GM12891 (cell line): ENCODE results near the gene ARID4A.

Experiments used
- DNase-seq: peaks from one replicate; pipeline ENCODE4 v3.0.0; 2011; ENCODE audit warnings: low spot score; ENCODE audit not compliant: insufficient read length
- FAIRE-seq: peaks from 2 replicates; lab custom pipeline; 2011; peaks lifted over from hg19 to GRCh38; lab: Jason Lieb, UNC
- PAX5 ChIP-seq: IDR thresholded peaks from 2 replicates; pipeline ENCODE4 v1.6.1; 2011; ENCODE audit warnings: low read length, moderate library complexity, mild to moderate bottlenecking; ENCODE audit not compliant: insufficient read depth, severe bottlenecking
- POLR2A ChIP-seq: IDR thresholded peaks from 2 replicates; pipeline ENCODE4 v1.6.1; 2011; ENCODE audit warnings: low read depth, low read length, control low read depth
- POLR2AphosphoS5 ChIP-seq: IDR thresholded peaks from 2 replicates; pipeline ENCODE4 v1.6.1; 2011; ENCODE audit warnings: low read depth, low read length, control low read depth
- POU2F2 ChIP-seq: IDR thresholded peaks from 2 replicates; pipeline ENCODE4 v1.6.1; 2011; ENCODE audit warnings: low read depth, mild to moderate bottlenecking, control low read depth, low read length, moderate library complexity
- SPI1 ChIP-seq: IDR thresholded peaks from 2 replicates; pipeline ENCODE4 v1.6.1; 2011; ENCODE audit warnings: low read depth, low read length, control low read depth
- TAF1 ChIP-seq: IDR thresholded peaks from 2 replicates; pipeline ENCODE4 v1.6.1; 2011; ENCODE audit warnings: low read depth, low read length, control low read depth

ARID4A gene

DNA sequence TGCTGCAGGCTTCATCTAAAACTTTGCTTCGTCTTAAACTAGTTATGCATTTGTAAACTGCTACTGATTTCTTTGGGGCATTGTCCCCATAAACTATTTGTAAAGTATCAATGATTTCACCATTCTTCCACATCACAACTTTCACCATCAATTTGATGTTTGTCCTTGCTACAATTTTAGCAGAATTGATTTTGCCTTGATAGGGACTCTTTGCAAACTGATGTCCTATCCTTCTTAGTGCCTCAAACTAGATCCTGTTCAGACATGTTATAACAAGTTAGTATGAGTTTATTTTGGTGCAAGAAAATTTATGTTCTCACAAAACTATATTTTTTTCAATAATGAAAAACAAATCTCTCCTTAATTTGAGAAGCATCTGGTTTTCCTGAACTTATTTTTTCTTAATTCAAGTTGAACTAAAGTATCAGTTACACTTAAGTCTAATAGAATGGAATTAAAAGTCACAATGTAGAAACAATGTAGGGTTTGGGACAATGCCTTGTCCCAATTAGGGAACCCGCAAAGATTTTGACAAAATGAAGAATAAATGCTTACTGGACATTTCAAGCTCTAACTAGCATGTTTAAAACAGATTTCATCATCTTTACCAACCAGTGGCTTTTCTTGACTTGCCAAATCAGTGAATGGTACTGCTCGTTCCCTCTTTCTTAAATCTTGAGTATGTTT lies 10.1 kb upstream of the ARID4A start:
- FAIRE-seq (no peak), DNase-seq (no peak)
- TF ChIP-seq POLR2A = no peak
- TF ChIP-seq TAF1 = no peak
- TF ChIP-seq PAX5 = no peak
- TF ChIP-seq POLR2AphosphoS5 = no peak
- TF ChIP-seq SPI1 = no peak
- no peak for TF ChIP-seq POU2F2

DNA sequence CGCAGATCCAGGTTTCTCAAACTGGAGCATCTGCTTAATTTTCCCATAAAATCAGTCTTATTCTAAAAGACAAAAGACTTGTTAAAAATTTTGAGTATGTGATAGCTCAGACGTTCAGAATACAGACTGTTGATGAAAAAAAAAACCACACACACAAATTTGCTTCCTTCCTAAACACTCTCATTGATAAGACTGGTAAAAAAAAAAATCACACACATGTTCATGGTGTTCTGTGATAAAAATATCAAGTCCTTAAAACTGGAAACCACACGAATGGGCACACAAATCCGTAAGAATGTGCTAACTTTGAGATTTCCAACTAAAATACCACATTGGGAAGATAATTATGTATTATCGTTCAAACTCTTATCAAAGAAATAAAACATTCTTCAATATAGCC lies 6.7 kb upstream of the ARID4A start:
- DNase-seq = no peak
- FAIRE-seq = no peak

GRCh38 chr14:58292187-58292586 lies 6.2 kb upstream of the ARID4A start:
- no peak for TF ChIP-seq POLR2AphosphoS5
- TF ChIP-seq SPI1 = no peak
- DNase-seq (no peak), FAIRE-seq (no peak)

More for the DNA sequence above, 6.7 kb upstream of the ARID4A start:
- TF ChIP-seq PAX5 (no peak), POU2F2 (no peak), POLR2A (no peak), TAF1 (no peak), POLR2AphosphoS5 (no peak), SPI1 (no peak)

- no peak for DNase-seq
- TF ChIP-seq POLR2AphosphoS5 (0 out of 2 replicates have a peak, but pooled peaks have one; percentile 11), TAF1 (no peak)
- no peak for FAIRE-seq
These were observed 4.2 kb upstream of the ARID4A start for GRCh38 chr14:58294201-58294600.

DNA sequence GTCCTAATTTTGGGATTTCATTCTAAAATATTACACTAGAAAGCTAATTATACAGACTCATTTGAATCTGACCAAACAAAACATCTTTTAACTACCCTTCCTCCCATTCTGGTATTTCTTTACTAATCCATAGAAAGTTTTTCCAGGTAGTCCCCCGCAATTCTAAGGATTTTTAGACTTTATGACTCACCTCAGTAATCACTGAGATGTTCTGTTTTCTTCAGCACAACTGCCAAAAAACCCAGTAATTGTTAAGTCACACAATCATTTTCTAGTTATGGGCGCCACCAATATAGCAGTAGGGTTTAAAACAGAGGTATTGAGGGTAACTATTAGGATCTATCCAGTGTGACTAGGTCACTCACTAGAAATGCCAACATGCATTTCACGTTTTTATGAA lies 1.6 kb upstream of the ARID4A start:
- no peak for FAIRE-seq
- TF ChIP-seq PAX5 (no peak), POLR2AphosphoS5 (no peak), TAF1 (no peak), SPI1 (no peak), POU2F2 (no peak), POLR2A (no peak)
- no peak for DNase-seq

GRCh38 chr14:58297412-58297761 lies 968 bp upstream of the ARID4A start:
- TF ChIP-seq PAX5 (no peak), POU2F2 (no peak), TAF1 (no peak), POLR2A (no peak), POLR2AphosphoS5 (no peak), SPI1 (no peak)
- DNase-seq (no peak), FAIRE-seq (no peak)

- peak; percentile 98 for FAIRE-seq
- TF ChIP-seq POU2F2 (peak; percentile 57; the same call in 1 of the 2 replicates), SPI1 (no peak), PAX5 (no peak), POLR2AphosphoS5 (peak; percentile 90), TAF1 (peak; percentile 91), POLR2A (peak; percentile 86)
- peak; percentile 73 for DNase-seq
These were observed 436 bp upstream of the ARID4A start for GRCh38 chr14:58297762-58298476.

- FAIRE-seq (peak; percentile 85), DNase-seq (no peak)
- TF ChIP-seq POU2F2 = no peak
These were observed 1.3 kb downstream of the ARID4A start for GRCh38 chr14:58299401-58300330.

- DNase-seq (no peak), FAIRE-seq (no peak)
- TF ChIP-seq SPI1 = no peak
- no peak for TF ChIP-seq POLR2AphosphoS5
- no peak for TF ChIP-seq TAF1
- no peak for TF ChIP-seq POU2F2
- no peak for TF ChIP-seq PAX5
- no peak for TF ChIP-seq POLR2A
These were observed 3.1 kb downstream of the ARID4A start for GRCh38 chr14:58301416-58301815.

DNA sequence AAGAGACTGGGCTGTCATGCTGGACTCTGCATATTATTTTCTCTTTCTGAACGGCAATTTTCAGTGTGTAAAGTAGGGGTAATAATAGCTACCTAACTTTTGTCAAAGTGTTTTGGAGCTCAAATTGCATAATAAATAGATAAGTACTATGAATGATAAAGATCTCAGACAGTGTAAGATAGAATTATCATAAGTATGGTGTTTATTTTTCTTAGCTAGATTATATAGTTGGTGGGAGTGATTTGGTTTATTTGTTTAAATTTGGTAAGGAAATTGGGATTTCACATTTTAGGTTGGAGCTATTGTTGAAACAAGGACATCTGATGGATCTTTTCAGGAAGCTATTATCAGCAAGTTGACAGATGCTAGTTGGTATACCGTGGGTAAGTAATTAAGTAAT lies 7.4 kb downstream of the ARID4A start:
- FAIRE-seq = no peak
- TF ChIP-seq POU2F2 (no peak), POLR2A (no peak), SPI1 (no peak), PAX5 (no peak)
- no peak for DNase-seq
